Measurements from ENCODE around the gene PTH2. TPM values are rescaled to one million over a fixed set of nuclear protein-coding genes. Genes with fewer than 3 reads are reported as not detected.

Gene PTH2
- total RNA-seq, 2 donors from 2014 or later: not detected

DNA sequence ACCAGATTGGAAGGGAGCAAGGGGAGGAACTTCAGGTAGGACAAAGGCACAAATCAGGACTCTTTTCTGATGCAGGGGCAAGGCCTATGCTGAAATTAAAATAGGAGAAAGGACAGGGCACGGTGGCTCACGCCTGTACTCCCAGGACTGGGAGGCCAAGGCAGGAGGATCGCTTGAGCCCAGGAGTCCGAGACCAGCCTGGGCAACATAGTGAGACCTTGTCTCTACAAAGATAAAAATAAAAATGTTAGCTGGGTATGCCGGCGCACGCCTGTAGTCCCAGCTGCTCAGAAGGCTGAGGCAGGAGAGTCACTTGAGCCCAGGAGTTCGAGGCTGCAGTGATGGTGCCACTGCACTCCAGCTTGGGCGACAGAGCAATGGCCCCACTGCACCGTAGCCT is 12.4 kb upstream of the PTH2 start:
- Histone ChIP-seq H3K4me3 (no peak overlapping the region), H3K4me1 (replicated peaks) (no peaks in the 10 kb centered on the region), H3K27ac (no peak overlapping the region), H3K9me3 (no peaks in the 10 kb centered on the region), H3K27me3 (replicated peaks; ENCODE audit: insufficient read depth) (peaks cover 45% of the 10 kb centered on the region), H3K36me3 (no peaks in the 10 kb centered on the region)
- DNase-seq (ENCODE audit: low spot score): no peak
- TF ChIP-seq POLR2AphosphoS5 (IDR thresholded peaks at IDR 0.05): no peak
- no peak for TF ChIP-seq POLR2A (IDR thresholded peaks at IDR 0.05)
- TF ChIP-seq, protein P1, sequence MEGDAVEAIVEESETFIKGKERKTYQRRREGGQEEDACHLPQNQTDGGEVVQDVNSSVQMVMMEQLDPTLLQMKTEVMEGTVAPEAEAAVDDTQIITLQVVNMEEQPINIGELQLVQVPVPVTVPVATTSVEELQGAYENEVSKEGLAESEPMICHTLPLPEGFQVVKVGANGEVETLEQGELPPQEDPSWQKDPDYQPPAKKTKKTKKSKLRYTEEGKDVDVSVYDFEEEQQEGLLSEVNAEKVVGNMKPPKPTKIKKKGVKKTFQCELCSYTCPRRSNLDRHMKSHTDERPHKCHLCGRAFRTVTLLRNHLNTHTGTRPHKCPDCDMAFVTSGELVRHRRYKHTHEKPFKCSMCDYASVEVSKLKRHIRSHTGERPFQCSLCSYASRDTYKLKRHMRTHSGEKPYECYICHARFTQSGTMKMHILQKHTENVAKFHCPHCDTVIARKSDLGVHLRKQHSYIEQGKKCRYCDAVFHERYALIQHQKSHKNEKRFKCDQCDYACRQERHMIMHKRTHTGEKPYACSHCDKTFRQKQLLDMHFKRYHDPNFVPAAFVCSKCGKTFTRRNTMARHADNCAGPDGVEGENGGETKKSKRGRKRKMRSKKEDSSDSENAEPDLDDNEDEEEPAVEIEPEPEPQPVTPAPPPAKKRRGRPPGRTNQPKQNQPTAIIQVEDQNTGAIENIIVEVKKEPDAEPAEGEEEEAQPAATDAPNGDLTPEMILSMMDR (IDR thresholded peaks at IDR 0.05): no peak
- intact Hi-C loops (cut with DNase I): no loop called here
- WGBS: 88% methylated on average over 10 of the region's 10 CpGs

DNA sequence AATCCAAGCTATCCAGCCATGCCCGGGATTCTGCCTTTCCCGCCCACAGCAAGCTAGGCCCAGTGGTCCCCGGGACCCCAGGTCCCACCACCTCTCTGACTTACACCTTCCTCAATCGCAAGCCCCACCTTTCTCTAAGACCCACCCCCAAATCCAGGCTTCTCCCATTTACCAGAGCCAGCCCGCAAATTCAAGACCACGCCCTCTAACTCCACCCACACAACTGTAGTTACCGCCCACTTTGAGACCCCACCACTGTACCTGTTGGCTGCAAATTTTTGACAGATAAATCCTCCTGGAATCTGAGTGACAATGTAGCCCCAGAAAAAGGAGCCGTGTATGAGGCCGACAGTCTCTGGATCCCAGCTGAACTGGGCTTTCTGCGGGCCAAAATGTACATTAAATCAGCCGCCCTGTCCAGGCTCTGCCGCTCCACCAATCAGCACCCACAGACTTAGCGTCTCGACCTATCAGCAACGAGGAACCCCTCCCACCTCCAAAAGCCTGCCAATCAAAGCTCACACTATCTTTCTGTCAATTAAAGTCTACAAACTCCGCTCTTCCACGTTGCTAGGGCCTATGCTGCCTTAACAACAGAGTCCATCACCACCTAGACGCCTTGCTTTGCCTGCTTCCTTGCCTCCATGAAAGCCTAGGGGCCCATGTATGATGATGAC is 11.8 kb upstream of the PTH2 start:
- DNase-seq (ENCODE audit: low spot score): no peak
- no peak overlapping the region for H3K27ac ChIP-seq
- no peaks in the 10 kb centered on the region for H3K36me3 ChIP-seq
- H3K4me1 ChIP-seq (replicated peaks): no peaks in the 10 kb centered on the region
- intact Hi-C loops (cut with DNase I): no loop called here
- no peaks in the 10 kb centered on the region for H3K9me3 ChIP-seq
- TF ChIP-seq POLR2A (IDR thresholded peaks at IDR 0.05) (no peak), POLR2AphosphoS5 (IDR thresholded peaks at IDR 0.05) (no peak)
- TF ChIP-seq, protein P1 (IDR thresholded peaks at IDR 0.05): no peak
- H3K4me3 ChIP-seq: no peak overlapping the region
- WGBS: 89% methylated on average over 18 of the region's 18 CpGs
- peaks cover 44% of the 10 kb centered on the region for H3K27me3 ChIP-seq (replicated peaks; ENCODE audit: insufficient read depth)

DNA sequence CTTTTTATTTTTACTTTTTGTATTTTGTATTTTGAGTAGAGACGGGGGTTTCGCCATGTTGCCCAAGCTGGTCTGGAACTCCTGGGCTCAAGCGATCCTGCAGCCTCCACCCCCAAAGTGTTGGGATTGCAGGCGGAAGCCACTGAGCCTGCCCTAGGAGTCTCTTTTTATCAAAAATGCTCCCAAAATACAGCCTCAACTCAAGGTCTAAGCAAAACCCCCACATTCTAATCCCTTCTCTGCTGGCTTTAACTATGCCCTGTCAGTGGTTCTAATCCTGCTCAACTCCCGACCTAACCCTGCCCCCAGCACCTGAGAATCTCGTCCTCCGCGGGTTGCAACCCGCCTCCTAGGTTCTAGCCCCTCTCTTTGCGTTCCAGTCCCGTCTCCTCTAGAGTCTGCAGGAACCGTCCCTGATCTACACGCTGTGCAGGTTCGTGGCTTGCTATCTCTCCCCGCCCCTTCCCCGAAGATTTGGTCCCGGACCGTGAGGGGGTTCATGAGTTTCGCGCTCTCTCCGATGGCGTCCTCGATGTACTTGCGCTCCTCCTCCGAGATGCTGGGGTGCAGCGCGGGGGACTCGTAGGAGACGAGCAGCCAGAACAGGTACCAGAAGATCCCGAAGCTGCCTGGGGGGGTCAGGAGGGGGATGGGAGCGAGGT is 10.1 kb upstream of the PTH2 start:
- peaks cover 46% of the 10 kb centered on the region for H3K27me3 ChIP-seq (replicated peaks; ENCODE audit: insufficient read depth)

DNA sequence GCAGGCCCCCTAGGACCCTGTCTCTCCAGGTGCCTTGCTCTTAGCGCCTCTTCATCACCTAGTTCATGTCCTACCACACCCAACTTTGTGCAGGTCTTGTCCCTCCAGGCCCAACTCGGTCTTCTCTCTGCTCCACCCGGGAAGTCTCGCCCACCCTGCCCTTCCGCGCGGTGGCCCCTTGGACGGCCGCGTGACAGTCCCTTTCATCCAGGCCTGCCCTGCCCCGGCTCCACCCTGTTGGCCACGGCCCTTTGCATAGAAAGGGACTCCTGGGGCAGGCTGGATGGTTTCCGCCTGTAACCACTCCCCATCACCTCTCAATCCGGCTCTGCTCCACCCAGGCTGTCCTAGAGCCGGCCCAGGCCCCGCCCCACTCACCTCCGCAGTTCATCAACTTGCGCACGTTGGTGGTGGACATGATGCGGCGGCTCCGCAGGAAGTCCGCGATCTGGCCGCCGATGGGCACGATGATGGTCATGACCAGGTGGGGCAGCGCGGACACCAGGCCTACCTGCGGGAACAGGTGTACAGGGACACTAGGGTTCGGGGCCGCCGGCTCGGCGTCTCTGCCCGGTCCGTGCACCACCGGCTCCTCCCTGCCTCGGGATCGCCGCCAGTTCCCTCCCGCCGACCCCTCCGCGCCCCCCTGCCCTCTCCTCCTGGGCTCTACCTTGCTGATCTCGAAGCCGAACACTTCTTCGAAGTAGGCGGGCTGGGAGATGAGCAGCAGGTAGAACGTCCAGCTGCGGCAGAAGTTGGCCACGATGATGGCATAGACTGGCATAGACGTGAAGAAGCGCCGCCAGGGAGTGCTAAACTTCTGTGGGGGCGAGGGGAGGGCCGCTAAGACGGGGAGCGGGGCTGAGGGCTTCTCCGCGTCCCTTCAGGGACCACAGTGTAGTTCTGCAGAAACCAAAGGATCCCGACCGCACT is 9.2 kb upstream of the PTH2 start:
- WGBS: 5% methylated on average over 58 of the region's 63 CpGs
- Histone ChIP-seq H3K9me3 (no peaks in the 10 kb centered on the region), H3K4me3 (no peak overlapping the region), H3K36me3 (no peaks in the 10 kb centered on the region), H3K4me1 (replicated peaks) (no peaks in the 10 kb centered on the region), H3K27ac (no peak overlapping the region), H3K27me3 (replicated peaks; ENCODE audit: insufficient read depth) (peaks cover 56% of the 10 kb centered on the region)
- TF ChIP-seq, protein P1 (IDR thresholded peaks at IDR 0.05): no peak
- TF ChIP-seq POLR2AphosphoS5 (IDR thresholded peaks at IDR 0.05) (no peak), POLR2A (IDR thresholded peaks at IDR 0.05) (no peak)
- intact Hi-C loops (cut with DNase I): no loop called here
- no peak for DNase-seq (ENCODE audit: low spot score)

More for the DNA sequence above, 10.1 kb upstream of the PTH2 start:
- intact Hi-C loops (cut with DNase I): no loop called here
- 10% methylated on average over 31 of the region's 31 CpGs for WGBS
- Histone ChIP-seq H3K4me3 (no peak overlapping the region), H3K36me3 (no peaks in the 10 kb centered on the region), H3K4me1 (replicated peaks) (no peaks in the 10 kb centered on the region), H3K27ac (no peak overlapping the region), H3K9me3 (no peaks in the 10 kb centered on the region)
- no peak for TF ChIP-seq POLR2A (IDR thresholded peaks at IDR 0.05)
- no peak for TF ChIP-seq POLR2AphosphoS5 (IDR thresholded peaks at IDR 0.05)
- TF ChIP-seq, protein P1 (IDR thresholded peaks at IDR 0.05): no peak
- no peak for DNase-seq (ENCODE audit: low spot score)

All from prostate gland (tissue), 2 donors.